ENCODE results near the gene TUBB4B.

Gene TUBB4B

GRCh38 chr9:137253717-137254623 is 12.9 kb downstream of the TUBB4B start:
- no peak for DNase-seq

- DNase-seq = peak; percentile 67 to 74
Measured at GRCh38 chr9:137254624-137255447, 13.7 kb downstream of the TUBB4B start, which contains the start of gene NELFB. NELFB (plus strand) TSS chr9:137255327.

- no peak for DNase-seq
Measured at GRCh38 chr9:137255448-137256114, 14.5 kb downstream of the TUBB4B start.

GRCh38 chr9:137256362-137256761 is 15.3 kb downstream of the TUBB4B start:
- DNase-seq = no peak

GRCh38 chr9:137256856-137257255 is 15.8 kb downstream of the TUBB4B start:
- DNase-seq = no peak

GRCh38 chr9:137262173-137262908 is 21.3 kb downstream of the TUBB4B start:
- DNase-seq = peak in 1 of 2 experiments; percentile 10

- no peak for DNase-seq
Measured at GRCh38 chr9:137262909-137263285, 21.8 kb downstream of the TUBB4B start.

- no peak for DNase-seq
Measured at GRCh38 chr9:137263506-137263905, 22.4 kb downstream of the TUBB4B start.

GRCh38 chr9:137264067-137264466 is 23.0 kb downstream of the TUBB4B start:
- DNase-seq = no peak

GRCh38 chr9:137265496-137266161 is 24.5 kb downstream of the TUBB4B start:
- no peak for DNase-seq

- DNase-seq = no peak
Measured at GRCh38 chr9:137266162-137266527, 25.1 kb downstream of the TUBB4B start.

- DNase-seq = no peak
Measured at GRCh38 chr9:137266585-137267453, 25.7 kb downstream of the TUBB4B start.

- DNase-seq = no peak
Measured at GRCh38 chr9:137267933-137268355, 26.9 kb downstream of the TUBB4B start.

- no peak for DNase-seq
Measured at GRCh38 chr9:137268538-137269201, 27.6 kb downstream of the TUBB4B start.

- no peak for DNase-seq
Measured at GRCh38 chr9:137269231-137269772, 28.2 kb downstream of the TUBB4B start.

GRCh38 chr9:137270929-137271695 is 30.0 kb downstream of the TUBB4B start:
- no peak for DNase-seq

GRCh38 chr9:137271696-137272076 is 30.6 kb downstream of the TUBB4B start:
- no peak for DNase-seq

GRCh38 chr9:137272241-137273094 is 31.4 kb downstream of the TUBB4B start:
- DNase-seq = no peak
